Colonic mucosa (tissue), 4 donors: Measurements from ENCODE around the gene LSM8. TPM values are rescaled to one million over a fixed set of nuclear protein-coding genes. Genes with fewer than 3 reads are reported as not detected.
"Not testable (repeated sequence)": the region's sequence is repeated elsewhere in the genome, so short reads cannot be mapped to it uniquely, and the experiment has no call there.

Source experiments
- DNase-seq: peaks from one replicate; pipeline ENCODE4 v3.0.0-alpha.2; 2020
- H3K27ac ChIP-seq: fragments of 200-600 bp; one replicate; pipeline ENCODE4 v1.8.0; 2021
- H3K27me3 ChIP-seq: fragments of 200-600 bp; one replicate; pipeline ENCODE4 v1.8.0; 2021
- H3K36me3 ChIP-seq: fragments of 200-600 bp; one replicate; pipeline ENCODE4 v1.8.0; 2021
- H3K4me1 ChIP-seq: fragments of 200-600 bp; one replicate; pipeline ENCODE4 v1.8.0; 2021; ENCODE audit warnings: mild to moderate bottlenecking
- H3K4me3 ChIP-seq: fragments of 200-600 bp; one replicate; pipeline ENCODE4 v1.8.0; 2021
- H3K9ac ChIP-seq, 2 donors: one replicate each; pipeline ENCODE4 v1.7.0; 2013; ENCODE audit warnings: control low read depth in 2 of 2, low read depth in 2 of 2, low read length in 2 of 2
- H3K9me3 ChIP-seq: fragments of 200-600 bp; one replicate; pipeline ENCODE4 v1.8.0; 2021
- CTCF ChIP-seq: fragments of 200-600 bp; IDR thresholded peaks from one replicate; pipeline ENCODE4 v1.8.0; 2022; ENCODE audit warnings: antibody characterized with exemption, mild to moderate bottlenecking
- intact Hi-C: fragments of 100-400 bp; cut with DNase I; formaldehyde crosslinking; loops from one replicate; pipeline ENCODE4 v1.14.1; 2022
- total RNA-seq, 2 donors: library from RNA; stranded (reverse); fragmentation: NEBNext Ultra II Directional in 1 of 2; extraction: Animal tissue kit (Norgen Biotek cat#: 25700) in 1 of 2; gene quantifications; one replicate each; pipeline ENCODE4 v1.2.1, GENCODE V29; 2021
- donor health status: healthy.
- donor health status: DM: no; HTN: no; CAD: no.
- donor health status: DM: no; HTN: no; CAD: no.

Gene LSM8
- total RNA-seq, 2 donors from 2014 or later = 28.0 to 28.4 TPM

- Histone ChIP-seq H3K27me3 (no peaks in the 10 kb centered on the region), H3K27ac (no peak overlapping the region), H3K9me3 (no peaks in the 10 kb centered on the region), H3K4me1 (no peaks in the 10 kb centered on the region), H3K36me3 (no peaks in the 10 kb centered on the region), H3K4me3 (no peak overlapping the region), H3K9ac (no peak overlapping the region)
- no peak for TF ChIP-seq CTCF
- intact Hi-C loops = no loop called here
- no peak for DNase-seq
These were observed 49.8 kb downstream of the LSM8 start for GRCh38 chr7:118233799-118234198.

GRCh38 chr7:118239014-118239413, 55.0 kb downstream of the LSM8 start:
- intact Hi-C loops = no loop called here
- Histone ChIP-seq H3K9ac (no peak overlapping the region), H3K4me3 (no peak overlapping the region), H3K9me3 (no peaks in the 10 kb centered on the region), H3K27me3 (no peaks in the 10 kb centered on the region), H3K4me1 (no peaks in the 10 kb centered on the region), H3K36me3 (no peaks in the 10 kb centered on the region), H3K27ac (no peak overlapping the region)
- no peak for TF ChIP-seq CTCF
- DNase-seq = no peak

- H3K27ac ChIP-seq, H3K4me3 ChIP-seq, H3K9me3 ChIP-seq, intact Hi-C loops, H3K9ac ChIP-seq, H3K4me1 ChIP-seq, DNase-seq, H3K27me3 ChIP-seq, H3K36me3 ChIP-seq: not testable (repeated sequence)
These were observed 56.4 kb downstream of the LSM8 start for GRCh38 chr7:118240320-118240719.

Other genes starting within 250 kb of the LSM8 start
- not detected for gene ANKRD7, start 40.5 kb downstream of the LSM8 start, total RNA-seq